Thyroid gland (tissue), 4 donors: Measurements from ENCODE around the gene TMTC3.

Experiments
- POLR2A ChIP-seq, 2 donors: fragments of 450-650 bp; IDR thresholded peaks; one replicate each; pipeline ENCODE4 v1.6.1; 2017; ENCODE audit warnings: antibody characterized with exemption in 2 of 2, mild to moderate bottlenecking in 2 of 2, moderate library complexity in 1 of 2
- TF ChIP-seq, protein P1 (sequence below), 6 experiments: fragments of 200-600 bp in 3 of 6; fragments of 450-650 bp in 3 of 6; sonication (generic) in 3 of 6; IDR thresholded peaks; one replicate each; pipeline ENCODE4 v1.5.1; 2016 to 2019; ENCODE audit warnings: antibody characterized with exemption in 6 of 6, mild to moderate bottlenecking in 2 of 6, inconsistent platforms in 1 of 6, moderate library complexity in 1 of 6

DNA sequence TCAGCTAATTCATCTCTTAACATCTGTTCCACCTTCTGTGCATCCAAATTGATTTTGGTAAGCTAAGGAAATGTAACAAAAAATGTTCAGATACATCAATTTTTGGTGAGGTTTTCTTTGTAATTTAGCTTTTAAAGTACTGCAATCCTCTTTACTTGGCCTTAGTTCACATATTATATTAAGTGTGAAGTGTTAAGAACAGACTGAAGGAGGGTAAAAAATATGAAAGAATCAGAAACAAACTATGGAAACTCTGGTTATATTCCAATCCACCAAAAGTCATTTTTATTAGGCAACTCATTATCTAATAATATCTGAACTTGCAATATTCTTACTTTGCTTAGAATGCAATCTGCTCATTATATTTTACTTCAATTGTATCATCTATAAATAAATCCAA lies 49.3 kb upstream of the TMTC3 start:
- TF ChIP-seq POLR2A (IDR thresholded peaks at IDR 0.05), result no peak
- TF ChIP-seq, protein P1, sequence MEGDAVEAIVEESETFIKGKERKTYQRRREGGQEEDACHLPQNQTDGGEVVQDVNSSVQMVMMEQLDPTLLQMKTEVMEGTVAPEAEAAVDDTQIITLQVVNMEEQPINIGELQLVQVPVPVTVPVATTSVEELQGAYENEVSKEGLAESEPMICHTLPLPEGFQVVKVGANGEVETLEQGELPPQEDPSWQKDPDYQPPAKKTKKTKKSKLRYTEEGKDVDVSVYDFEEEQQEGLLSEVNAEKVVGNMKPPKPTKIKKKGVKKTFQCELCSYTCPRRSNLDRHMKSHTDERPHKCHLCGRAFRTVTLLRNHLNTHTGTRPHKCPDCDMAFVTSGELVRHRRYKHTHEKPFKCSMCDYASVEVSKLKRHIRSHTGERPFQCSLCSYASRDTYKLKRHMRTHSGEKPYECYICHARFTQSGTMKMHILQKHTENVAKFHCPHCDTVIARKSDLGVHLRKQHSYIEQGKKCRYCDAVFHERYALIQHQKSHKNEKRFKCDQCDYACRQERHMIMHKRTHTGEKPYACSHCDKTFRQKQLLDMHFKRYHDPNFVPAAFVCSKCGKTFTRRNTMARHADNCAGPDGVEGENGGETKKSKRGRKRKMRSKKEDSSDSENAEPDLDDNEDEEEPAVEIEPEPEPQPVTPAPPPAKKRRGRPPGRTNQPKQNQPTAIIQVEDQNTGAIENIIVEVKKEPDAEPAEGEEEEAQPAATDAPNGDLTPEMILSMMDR (IDR thresholded peaks at IDR 0.05), result no peak
